OCI-LY1 (cell line): ENCODE data around the gene NDST4.

Experiments used
- H2AFZ ChIP-seq: fragments of 200-600 bp; sonication (generic), shearing (Covaris generic); 2 replicates; pipeline ENCODE4 v1.6.0; 2014; ENCODE audit warnings: antibody characterized with exemption, mild to moderate bottlenecking, low read length
- H3F3A ChIP-seq: fragments of 200-600 bp; sonication (generic), shearing (Covaris generic); 2 replicates; pipeline ENCODE4 v1.6.0; 2014; ENCODE audit warnings: mild to moderate bottlenecking, antibody characterized with exemption, low read length, moderate library complexity; ENCODE audit not compliant: insufficient read depth
- H3K27ac ChIP-seq: fragments of 200-600 bp; sonication (generic); 2 replicates; pipeline ENCODE4 v1.5.1; 2014; ENCODE audit warnings: low read length, mixed run types, mild to moderate bottlenecking, low read depth; ENCODE audit not compliant: poor library complexity, severe bottlenecking
- H3K27me3 ChIP-seq: fragments of 200-600 bp; sonication (generic); 2 replicates; pipeline ENCODE4 v1.6.0; 2014; ENCODE audit warnings: antibody characterized with exemption, mild to moderate bottlenecking, low read length, moderate library complexity; ENCODE audit not compliant: insufficient read depth
- H3K36me3 ChIP-seq: fragments of 200-600 bp; sonication (generic); 2 replicates; pipeline ENCODE4 v1.6.1; 2014; ENCODE audit warnings: mild to moderate bottlenecking, antibody characterized with exemption, low read length, moderate library complexity, mixed read lengths; ENCODE audit not compliant: insufficient read depth
- H3K4me1 ChIP-seq: fragments of 200-600 bp; sonication (generic); 2 replicates; pipeline ENCODE4 v1.5.1; 2014; ENCODE audit warnings: mild to moderate bottlenecking, low read length, moderate library complexity; ENCODE audit not compliant: insufficient read depth, severe bottlenecking
- H3K4me2 ChIP-seq: fragments of 200-600 bp; sonication (generic), shearing (Covaris generic); 2 replicates; pipeline ENCODE4 v1.6.1; 2014; ENCODE audit warnings: low read length
- H3K4me3 ChIP-seq: fragments of 200-600 bp; sonication (generic); 2 replicates; pipeline ENCODE4 v1.5.1; 2014; ENCODE audit warnings: low read length, low read depth, mild to moderate bottlenecking, mixed read lengths; ENCODE audit not compliant: poor library complexity, severe bottlenecking
- H3K79me2 ChIP-seq: fragments of 200-600 bp; shearing (Covaris generic); 2 replicates; pipeline ENCODE4 v1.6.1; 2016; ENCODE audit warnings: mixed run types, low read length, mixed read lengths; ENCODE audit not compliant: insufficient read depth
- H3K9ac ChIP-seq: fragments of 200-600 bp; sonication (generic), shearing (Covaris generic); 2 replicates; pipeline ENCODE4 v1.6.1; 2014; ENCODE audit warnings: mild to moderate bottlenecking, low read length, mixed read lengths
- H3K9me2 ChIP-seq: fragments of 200-600 bp; sonication (generic), shearing (Covaris generic); 2 replicates; pipeline ENCODE4 v1.6.1; 2014; ENCODE audit warnings: low read depth, mild to moderate bottlenecking, low read length, mixed read lengths
- H3K9me3 ChIP-seq: fragments of 200-600 bp; shearing (Covaris generic); 2 replicates; pipeline ENCODE4 v1.6.1; 2014; ENCODE audit warnings: low read length, mixed read lengths
- H4K20me1 ChIP-seq: fragments of 200-600 bp; sonication (generic), shearing (Covaris generic); 2 replicates; pipeline ENCODE4 v1.6.0; 2016; ENCODE audit warnings: mild to moderate bottlenecking, low read length; ENCODE audit not compliant: insufficient read depth
- EZH2 ChIP-seq: fragments of 200-600 bp; sonication (generic), shearing (Covaris generic); IDR thresholded peaks from 2 replicates; pipeline ENCODE4 v1.8.0; 2017; ENCODE audit warnings: borderline replicate concordance, mixed run types, mild to moderate bottlenecking, antibody characterized with exemption, low read length, moderate library complexity, mixed read lengths
- TF ChIP-seq, protein P1 (sequence below): fragments of 200-600 bp; sonication (generic), shearing (Covaris generic); IDR thresholded peaks from 2 replicates; pipeline ENCODE4 v1.5.1; 2017; ENCODE audit warnings: mild to moderate bottlenecking, antibody characterized with exemption, low read length, moderate library complexity, mixed read lengths

The NDST4 gene

DNA sequence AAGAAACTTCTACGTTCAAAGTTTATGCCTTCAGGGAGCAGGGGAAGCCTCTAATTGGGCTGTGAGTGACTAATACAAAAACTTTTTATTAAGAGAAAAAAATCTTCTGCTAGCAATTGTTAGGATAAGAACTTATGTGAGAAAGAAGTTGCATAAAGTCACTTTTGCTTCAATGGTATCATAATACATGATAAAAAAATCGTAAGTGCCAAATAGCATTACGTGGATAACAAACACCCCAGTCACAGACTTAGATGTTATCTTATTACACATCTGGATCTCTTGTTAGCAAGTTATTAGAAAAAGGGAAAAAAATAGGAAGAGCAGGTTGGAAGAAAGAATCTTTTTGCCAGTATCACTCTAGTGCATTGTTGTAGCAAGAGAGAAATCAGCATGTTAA is 4.2 kb upstream of the NDST4 start:
- H3K27me3 ChIP-seq: no peaks in the 10 kb centered on the region
- H3F3A ChIP-seq: no peaks in the 10 kb centered on the region
- H4K20me1 ChIP-seq: no peaks in the 10 kb centered on the region
- H3K36me3 ChIP-seq: no peaks in the 10 kb centered on the region
- TF ChIP-seq, protein P1, sequence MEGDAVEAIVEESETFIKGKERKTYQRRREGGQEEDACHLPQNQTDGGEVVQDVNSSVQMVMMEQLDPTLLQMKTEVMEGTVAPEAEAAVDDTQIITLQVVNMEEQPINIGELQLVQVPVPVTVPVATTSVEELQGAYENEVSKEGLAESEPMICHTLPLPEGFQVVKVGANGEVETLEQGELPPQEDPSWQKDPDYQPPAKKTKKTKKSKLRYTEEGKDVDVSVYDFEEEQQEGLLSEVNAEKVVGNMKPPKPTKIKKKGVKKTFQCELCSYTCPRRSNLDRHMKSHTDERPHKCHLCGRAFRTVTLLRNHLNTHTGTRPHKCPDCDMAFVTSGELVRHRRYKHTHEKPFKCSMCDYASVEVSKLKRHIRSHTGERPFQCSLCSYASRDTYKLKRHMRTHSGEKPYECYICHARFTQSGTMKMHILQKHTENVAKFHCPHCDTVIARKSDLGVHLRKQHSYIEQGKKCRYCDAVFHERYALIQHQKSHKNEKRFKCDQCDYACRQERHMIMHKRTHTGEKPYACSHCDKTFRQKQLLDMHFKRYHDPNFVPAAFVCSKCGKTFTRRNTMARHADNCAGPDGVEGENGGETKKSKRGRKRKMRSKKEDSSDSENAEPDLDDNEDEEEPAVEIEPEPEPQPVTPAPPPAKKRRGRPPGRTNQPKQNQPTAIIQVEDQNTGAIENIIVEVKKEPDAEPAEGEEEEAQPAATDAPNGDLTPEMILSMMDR: no peak
- TF ChIP-seq EZH2: no peak
- H2AFZ ChIP-seq: no peak overlapping the region
- H3K9me3 ChIP-seq: no peaks in the 10 kb centered on the region
- no peaks in the 10 kb centered on the region for H3K4me1 ChIP-seq
- no peaks in the 10 kb centered on the region for H3K79me2 ChIP-seq
- H3K27ac ChIP-seq: no peak overlapping the region
- no peak overlapping the region for H3K4me2 ChIP-seq
- H3K9me2 ChIP-seq: no peaks in the 10 kb centered on the region
- no peak overlapping the region for H3K9ac ChIP-seq
- no peak overlapping the region for H3K4me3 ChIP-seq

DNA sequence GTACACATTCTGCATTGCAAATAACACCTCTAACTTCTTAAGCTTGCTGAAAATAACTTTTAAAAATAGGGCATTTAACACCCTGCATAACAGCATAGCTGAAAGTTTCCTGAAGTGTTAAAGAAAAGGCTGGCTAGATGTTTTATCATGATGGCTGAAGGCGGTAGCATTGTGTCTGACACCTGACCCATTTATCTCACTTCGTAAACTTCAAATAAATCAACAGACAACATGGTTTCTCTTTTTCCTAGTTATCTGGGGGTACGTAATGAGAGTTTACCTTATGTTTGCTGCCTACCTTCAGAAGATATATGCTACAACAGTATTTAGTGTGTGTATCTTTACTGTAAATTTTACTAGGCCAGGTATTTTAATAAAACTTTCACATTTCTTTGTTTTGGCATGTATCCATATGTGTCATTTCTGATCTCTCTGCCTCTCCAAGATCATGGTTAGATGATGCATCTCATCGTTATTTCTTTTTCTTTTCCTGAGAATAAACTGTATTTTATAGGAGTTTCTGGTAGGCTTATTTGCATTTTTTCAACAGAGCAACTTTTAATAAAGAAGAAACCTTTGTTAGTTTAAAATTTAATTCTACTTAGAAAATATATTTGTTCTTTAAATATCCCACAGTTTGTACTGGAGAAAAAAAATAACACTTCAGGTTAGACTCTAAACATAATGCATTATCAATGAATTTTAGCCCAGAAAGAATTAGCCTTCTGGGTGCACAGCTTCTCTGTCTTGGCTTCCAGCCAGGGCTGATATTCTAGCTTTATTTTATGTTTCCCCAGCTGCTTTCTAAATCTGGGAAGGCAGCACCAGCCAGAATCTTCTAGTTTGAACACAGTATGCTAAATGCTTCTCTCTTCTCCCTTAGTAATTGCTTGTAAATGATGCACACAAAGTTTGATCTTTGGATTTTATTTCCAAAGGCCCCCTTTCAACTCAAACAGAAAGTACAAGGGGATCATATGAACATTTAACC is 2.9 kb downstream of the NDST4 start:
- Histone ChIP-seq H3K4me2 (no peak overlapping the region), H3K9me2 (no peaks in the 10 kb centered on the region), H3K79me2 (no peaks in the 10 kb centered on the region), H4K20me1 (no peaks in the 10 kb centered on the region), H3F3A (no peaks in the 10 kb centered on the region), H3K27me3 (no peaks in the 10 kb centered on the region), H3K4me1 (no peaks in the 10 kb centered on the region), H3K4me3 (no peak overlapping the region), H3K9me3 (no peaks in the 10 kb centered on the region), H3K36me3 (no peaks in the 10 kb centered on the region), H3K27ac (no peak overlapping the region), H3K9ac (no peak overlapping the region), H2AFZ (no peak overlapping the region)
- TF ChIP-seq, protein P1: no peak
- TF ChIP-seq EZH2: no peak

DNA sequence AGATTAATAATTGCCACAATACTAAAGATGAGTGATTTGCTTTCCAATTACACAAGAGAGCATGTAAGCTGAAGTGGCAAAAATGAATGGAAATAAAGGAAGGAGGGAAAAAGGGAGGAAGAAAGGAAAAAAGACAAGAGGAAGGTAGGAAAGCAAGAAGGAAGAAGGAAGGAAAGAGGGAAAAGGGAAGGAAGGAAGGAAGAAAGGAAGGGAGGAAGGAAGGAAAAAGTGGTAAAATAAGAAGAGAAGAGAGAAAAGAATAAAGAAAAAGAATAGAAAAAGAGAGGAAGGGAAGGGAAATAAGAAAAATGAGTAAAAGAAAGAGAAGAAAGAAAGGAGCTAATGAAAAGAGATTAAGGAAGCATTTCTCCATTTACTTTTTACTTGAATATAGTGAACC is 4.6 kb downstream of the NDST4 start:
- Histone ChIP-seq H3K9ac (no peak overlapping the region), H3F3A (no peaks in the 10 kb centered on the region), H3K27ac (no peak overlapping the region), H3K4me1 (no peaks in the 10 kb centered on the region), H3K4me3 (no peak overlapping the region), H3K9me2 (no peaks in the 10 kb centered on the region), H3K79me2 (no peaks in the 10 kb centered on the region), H3K4me2 (no peak overlapping the region), H2AFZ (no peak overlapping the region), H3K9me3 (no peaks in the 10 kb centered on the region), H3K27me3 (no peaks in the 10 kb centered on the region), H4K20me1 (no peaks in the 10 kb centered on the region), H3K36me3 (no peaks in the 10 kb centered on the region)
- TF ChIP-seq, protein P1: no peak
- TF ChIP-seq EZH2: no peak
